ENCODE results near the gene TARS1.
"Not testable (repeated sequence)": the region's sequence is repeated elsewhere in the genome, so short reads cannot be mapped to it uniquely, and the experiment has no call there.

Gene TARS1

DNA sequence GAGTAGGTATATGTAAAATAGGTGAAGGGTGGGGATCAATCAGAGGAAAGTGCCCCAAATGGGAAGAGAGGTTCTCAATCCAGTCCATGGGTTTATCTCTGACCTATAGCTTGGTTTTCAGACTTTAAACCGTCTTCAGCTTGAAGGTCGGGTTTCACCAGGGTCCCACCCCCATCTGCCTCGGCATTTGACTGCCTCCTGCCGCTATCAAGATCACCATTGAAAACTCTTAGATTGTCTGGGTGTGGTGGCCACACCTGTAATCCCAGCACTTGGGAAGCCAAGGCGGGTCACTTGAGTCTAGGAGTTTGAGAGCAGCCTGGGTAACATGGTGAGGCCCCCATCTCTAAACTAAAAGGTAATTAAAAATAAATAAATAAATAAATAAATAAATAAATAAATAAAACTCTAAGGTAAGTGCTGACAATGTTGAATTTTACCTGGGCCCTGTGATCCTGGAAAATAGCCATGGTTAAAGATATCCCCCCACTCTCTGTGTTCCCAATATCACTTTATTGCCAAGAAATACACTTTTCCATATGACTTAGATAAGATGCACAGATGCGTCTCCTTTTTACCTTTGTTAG is 48.8 kb downstream of the TARS1 start:
- DNase-seq = no peak

DNA sequence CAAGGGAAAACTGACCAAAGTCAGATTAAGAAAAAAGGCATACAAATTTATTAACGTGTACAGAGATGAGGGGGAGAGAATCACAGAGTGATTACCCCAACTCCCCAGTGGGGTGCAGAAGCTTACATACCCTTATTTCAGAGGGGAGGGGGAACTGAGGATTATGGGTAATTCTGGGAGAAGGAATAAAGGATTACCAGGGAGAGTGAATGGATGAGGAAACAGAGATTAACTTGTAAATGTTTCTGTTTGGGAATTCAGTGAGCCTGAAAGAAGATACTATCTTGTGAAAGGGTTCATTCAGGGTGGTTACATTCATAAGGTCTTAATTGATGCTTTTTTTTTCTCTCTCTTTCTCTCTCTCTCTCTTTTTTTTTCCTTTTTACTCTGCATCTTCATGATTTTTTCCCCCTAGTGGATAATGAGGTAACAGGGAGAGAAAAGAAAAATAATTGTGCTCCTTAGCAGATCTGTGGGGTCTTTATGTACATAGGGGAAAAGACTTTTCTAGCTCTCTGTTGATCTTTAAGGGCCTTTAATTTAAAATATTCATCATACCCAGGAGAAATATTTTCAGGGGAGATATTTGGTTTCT is 49.4 kb downstream of the TARS1 start:
- no peak for DNase-seq

DNA sequence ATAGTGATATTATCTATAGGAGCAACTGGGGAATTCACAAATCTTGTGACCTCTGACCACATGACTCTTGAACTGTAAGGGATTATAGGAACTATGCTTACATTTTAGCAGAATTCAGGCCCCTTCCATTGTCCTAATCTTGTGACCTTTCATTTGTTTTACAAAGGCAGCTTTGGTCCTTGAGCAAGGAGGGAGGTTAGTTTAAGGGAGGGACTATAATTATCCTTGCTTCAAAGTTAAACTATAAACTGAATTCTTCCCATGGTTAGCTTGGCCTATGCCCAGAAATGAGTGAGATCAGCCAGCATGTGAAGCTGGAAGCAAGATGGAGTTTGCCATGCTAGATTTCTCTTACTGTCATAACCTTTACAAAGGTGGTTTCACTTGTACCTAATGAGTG is 51.2 kb downstream of the TARS1 start:
- DNase-seq = no peak

DNA sequence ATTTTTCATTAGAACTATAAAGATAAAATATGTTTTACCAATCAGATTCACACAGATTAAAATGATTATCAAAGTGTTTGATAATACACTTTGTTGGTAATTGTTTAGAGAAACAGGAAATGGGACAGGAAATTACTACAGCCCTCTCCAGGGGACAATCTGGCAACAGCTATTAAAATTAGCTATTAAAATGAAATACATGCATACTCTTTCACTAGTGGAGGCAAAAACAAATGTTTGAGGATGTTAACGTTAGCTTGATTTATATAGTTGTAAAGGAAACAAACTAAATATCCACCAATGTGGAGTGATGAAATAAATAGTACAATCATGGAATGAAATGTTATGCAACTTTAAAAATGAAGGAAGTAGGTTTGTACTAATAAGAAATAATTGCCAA is 53.7 kb downstream of the TARS1 start:
- no peak for DNase-seq

DNA sequence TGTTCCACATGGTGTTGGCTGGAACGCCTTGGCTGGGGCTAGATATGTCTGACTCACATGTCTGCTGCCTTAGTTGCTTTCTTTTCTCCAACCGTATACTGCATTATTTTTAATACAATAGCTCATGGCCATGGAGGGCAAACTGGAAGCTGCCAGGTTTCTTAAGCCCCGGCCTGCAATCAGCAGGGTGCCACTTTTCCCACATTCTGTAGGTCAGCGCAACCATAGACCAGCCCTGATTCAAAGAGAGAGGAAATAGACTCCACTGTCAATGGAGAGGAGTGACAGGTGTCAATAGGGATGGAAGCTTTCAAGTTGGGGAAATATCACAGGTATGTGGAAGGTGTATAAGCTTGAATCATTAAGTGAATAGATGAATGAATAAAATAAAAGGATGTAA is 60.5 kb downstream of the TARS1 start:
- DNase-seq = no peak

DNA sequence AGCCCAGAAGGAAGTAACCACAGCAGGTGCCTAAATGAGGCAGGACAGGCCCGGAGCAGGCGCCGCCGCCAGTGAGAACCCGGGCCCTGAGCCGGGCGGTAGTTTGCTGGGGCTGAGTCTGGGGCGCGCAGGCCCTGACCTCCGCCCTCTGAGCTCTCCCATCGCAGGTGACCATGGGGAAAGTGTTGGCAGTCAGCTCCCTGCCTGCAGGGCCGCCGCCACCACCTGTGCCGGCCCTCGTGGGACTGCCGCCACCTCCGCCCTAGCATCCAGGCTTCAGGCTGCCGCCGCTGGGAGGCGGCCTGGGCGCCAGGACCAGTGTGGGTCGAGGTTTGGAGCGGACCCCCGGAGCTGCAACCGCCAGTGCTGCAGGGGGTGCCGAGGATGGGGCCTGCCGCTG is 61.1 kb downstream of the TARS1 start:
- no peak for DNase-seq

DNA sequence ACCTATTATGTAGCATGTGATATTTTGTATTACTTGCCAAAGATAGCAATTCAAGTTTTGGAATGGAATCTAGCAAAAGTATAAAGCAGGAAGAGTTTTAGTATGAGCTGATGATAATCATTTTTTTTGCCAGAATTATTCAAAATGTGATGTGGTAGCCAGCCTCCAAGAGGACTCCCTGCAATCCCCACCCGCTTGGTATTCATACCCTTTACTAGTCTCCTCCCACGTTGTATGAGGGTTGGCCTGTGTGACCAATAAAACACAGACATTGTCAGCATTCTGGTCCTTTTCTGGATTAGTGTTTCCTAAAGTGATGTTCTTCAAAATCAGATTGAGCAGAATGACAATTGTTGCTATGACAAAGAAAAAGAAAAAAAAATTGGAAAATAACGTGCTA is 63.8 kb downstream of the TARS1 start:
- DNase-seq = no peak

DNA sequence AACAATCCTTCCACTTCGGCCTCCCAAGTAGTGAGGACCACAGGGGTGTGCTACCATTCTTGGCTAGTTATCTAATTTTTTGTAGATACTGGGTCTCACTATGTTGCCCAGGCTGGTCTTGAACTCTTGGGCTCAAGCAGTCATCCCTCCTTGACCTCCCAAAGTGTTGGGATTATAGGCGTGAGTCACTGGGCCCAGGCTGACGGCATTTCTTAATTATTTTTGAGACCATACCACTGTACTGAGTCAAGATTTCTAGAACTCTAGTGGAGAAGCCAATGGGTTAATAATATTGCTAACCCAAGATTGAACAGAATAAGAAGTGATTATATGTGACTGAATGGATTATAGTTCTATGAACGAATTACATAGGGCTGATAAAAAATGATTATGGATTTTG is 66.7 kb downstream of the TARS1 start:
- DNase-seq = no peak

DNA sequence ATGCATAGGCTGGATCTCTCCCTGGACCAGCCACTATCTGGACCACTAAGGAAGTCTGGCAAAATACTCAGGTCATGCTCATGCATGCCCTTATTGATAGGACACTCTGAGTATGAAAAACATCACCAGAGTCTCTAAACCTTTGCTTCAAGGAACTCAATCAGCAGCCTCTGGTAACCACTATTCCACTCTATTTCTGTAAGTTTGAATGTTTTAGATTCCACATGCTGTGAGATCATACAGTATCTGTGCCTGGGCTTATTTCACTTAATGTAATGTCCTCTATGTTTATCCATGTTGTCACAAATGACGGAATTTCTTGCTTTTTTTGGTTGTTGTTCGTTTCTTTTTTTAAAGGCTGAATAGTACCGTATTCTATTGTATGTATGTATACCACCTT is 68.3 kb downstream of the TARS1 start:
- DNase-seq = no peak

DNA sequence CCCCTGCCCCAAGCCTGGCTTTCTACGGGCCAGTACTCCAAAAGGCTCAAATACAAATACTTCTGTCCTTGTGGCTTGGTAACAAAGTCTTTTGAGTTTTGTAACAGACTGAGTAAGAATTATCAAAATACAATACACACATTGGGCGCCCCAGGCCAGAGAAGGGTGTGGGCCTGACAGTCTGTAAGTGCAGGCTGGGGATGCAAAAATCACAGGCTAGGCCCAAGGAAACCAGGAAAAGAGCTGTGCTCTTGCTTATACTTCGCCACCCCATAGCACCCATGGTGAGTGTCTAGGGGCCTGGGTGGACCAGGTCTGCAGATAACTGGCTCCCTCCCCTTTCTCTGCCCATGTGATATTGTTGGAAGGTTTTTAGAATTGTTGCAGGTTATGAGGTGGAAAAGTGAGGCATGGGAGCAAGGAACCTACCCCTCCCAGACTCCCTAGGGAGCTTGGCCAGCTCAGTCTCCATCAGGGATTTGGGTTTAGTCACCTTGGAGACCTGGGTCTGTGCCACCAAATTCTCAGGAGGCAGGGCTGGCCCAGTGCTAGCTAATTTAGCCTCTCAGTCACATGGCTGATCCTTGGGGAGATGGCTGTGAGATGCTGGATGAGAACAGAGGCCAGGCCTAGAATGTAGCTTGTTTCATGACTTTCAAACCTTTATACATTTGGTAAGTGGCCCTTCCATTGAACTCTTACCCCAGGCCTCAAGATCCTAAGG is 72.9 kb downstream of the TARS1 start:
- no peak for DNase-seq

DNA sequence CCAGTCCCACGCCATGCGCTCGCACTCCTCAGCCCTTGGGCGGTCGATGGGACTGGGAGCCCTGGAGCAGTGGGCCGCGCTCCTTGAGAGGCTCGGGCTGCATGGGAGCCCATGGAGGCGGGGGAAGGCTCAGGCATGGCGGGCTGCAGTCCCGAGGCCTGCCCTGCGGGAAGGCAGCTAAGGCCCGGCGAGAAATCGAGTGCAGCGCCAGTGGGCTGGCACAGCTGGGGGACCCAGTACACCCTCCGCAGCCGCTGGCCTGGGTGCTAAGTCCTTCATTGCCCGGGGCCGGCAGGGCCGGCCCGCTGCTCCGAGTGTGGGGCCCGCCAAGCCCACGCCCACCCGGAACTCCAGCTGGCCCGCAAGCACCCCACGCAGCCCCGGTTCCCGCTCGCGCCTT is 74.6 kb downstream of the TARS1 start:
- not testable (repeated sequence) for DNase-seq

DNA sequence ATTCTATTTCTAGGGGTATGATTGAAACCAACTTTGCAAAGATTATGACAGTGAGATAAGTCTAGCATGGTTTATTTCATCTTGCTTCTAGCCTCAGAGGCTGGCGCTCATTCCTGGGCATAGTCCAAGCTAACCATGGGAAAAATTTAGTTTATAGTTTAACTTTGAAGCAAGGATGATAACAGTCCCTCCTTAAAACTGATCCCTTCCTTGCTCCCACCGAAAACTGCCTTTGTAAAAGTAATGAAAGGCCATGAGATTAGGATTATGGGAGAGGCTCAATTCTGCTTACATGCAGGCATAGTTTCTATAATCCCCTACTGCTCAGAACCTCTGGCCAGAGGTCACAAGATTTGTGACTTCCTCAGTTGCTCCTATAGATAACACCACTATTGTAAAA is 75.7 kb downstream of the TARS1 start:
- no peak for DNase-seq

All from effector CD4-positive, alpha-beta T cell (primary cell).